PFSK-1 (cell line): ENCODE results near the gene EP300.

Experiments used
- REST ChIP-seq, 2 experiments: IDR thresholded peaks; 2 replicates each; pipeline versions ENCODE4 v1.6.1 to v1.8.0; 2011 to 2012; ENCODE audit warnings: low read depth in 2 of 2, low read length in 2 of 2, control low read depth in 1 of 2, inconsistent platforms in 1 of 2, mild to moderate bottlenecking in 1 of 2, moderate library complexity in 1 of 2; ENCODE audit not compliant: insufficient read depth in 1 of 2
- SIN3A ChIP-seq: IDR thresholded peaks from 2 replicates; pipeline ENCODE4 v1.6.1; 2012; ENCODE audit warnings: mild to moderate bottlenecking, low read length, moderate library complexity, borderline replicate concordance; ENCODE audit not compliant: insufficient read depth
- TAF1 ChIP-seq: IDR thresholded peaks from 2 replicates; pipeline ENCODE4 v1.6.1; 2012; ENCODE audit warnings: low read length, control low read depth, borderline replicate concordance; ENCODE audit not compliant: insufficient read depth

GRCh38 chr22:41216984-41217383 lies 124.6 kb downstream of the EP300 start:
- no peak for TF ChIP-seq REST (IDR thresholded peaks at IDR 0.05; ENCODE audit: insufficient read depth in 1 of 2, low read depth in 2 of 2, low read length in 2 of 2)
- no peak for TF ChIP-seq SIN3A
- no peak for TF ChIP-seq TAF1
